Vagina (tissue), 2 donors: ENCODE data around the gene SRPX2.

Experiments used
- POLR2A ChIP-seq, 2 donors: fragments of 450-650 bp; IDR thresholded peaks; one replicate each; pipeline ENCODE4 v1.6.1; 2017; ENCODE audit warnings: antibody characterized with exemption in 2 of 2, mild to moderate bottlenecking in 2 of 2, moderate library complexity in 2 of 2
- TF ChIP-seq, protein P1 (sequence below), 3 experiments: fragments of 450-650 bp in 2 of 3; fragments of 200-600 bp in 1 of 3; sonication (generic) in 1 of 3; IDR thresholded peaks; one replicate each; pipeline ENCODE4 v1.5.1; 2017 to 2019; ENCODE audit warnings: antibody characterized with exemption in 3 of 3, mild to moderate bottlenecking in 2 of 3, moderate library complexity in 2 of 3

DNA sequence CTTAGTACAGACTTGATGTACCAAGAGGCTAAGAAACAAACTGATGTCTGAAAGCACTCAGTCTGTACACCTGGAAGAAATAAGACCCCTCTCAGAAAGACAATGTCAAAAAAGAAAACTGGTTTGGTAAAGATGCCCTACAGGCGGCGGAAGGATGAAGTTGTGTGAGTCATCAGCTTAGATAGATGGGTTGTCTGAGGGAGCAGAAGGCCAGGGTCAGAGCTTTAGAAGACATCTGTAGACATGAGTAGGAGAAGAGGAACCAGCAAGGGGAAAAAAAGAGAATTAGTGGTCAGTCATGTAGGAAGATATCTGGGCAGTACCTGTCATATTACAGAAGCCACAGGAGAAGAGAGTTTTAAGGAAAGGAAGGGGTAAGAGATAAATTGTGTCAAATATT is 8.3 kb downstream of the SRPX2 start:
- TF ChIP-seq, protein P1, sequence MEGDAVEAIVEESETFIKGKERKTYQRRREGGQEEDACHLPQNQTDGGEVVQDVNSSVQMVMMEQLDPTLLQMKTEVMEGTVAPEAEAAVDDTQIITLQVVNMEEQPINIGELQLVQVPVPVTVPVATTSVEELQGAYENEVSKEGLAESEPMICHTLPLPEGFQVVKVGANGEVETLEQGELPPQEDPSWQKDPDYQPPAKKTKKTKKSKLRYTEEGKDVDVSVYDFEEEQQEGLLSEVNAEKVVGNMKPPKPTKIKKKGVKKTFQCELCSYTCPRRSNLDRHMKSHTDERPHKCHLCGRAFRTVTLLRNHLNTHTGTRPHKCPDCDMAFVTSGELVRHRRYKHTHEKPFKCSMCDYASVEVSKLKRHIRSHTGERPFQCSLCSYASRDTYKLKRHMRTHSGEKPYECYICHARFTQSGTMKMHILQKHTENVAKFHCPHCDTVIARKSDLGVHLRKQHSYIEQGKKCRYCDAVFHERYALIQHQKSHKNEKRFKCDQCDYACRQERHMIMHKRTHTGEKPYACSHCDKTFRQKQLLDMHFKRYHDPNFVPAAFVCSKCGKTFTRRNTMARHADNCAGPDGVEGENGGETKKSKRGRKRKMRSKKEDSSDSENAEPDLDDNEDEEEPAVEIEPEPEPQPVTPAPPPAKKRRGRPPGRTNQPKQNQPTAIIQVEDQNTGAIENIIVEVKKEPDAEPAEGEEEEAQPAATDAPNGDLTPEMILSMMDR (IDR thresholded peaks at IDR 0.05), result no peak
- no peak for TF ChIP-seq POLR2A (IDR thresholded peaks at IDR 0.05)
